ENCODE results near the gene ATP10A.

DNA sequence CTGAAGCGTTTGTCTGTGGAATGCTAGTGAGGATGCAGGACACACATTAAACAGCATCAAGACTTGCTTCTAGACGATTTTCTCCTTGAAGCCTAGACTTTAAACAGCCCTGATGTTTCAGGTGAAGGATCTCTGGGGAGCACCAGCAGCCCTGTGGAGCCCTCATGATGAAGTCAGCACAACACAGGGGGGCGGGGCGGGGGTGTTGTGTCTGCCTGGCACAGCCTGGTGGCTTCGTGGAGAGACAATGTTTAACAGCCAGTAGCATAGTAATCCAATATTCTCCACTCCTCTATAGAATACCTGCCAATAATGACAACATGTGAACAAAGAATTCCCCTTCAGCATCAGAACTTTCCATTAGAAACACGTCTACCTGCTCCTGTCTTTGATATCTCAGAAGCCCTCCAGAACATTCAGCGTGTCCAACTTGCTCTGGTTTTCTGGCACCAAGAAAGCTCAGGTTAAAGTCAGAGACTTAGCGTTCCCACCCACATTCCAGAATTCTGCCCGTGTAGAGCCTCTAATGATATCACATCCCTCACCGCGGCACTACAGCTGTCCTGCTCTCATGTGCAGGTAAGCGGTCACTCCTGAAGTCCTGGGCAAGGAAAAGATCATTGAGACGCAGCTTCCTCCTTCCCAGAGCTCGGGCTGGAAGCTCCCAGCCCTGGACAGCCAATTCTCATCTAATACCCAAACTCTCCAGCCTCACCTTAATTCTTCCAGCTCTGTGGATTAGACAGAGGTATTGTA, 98.0 kb downstream of the ATP10A start:
- TF ChIP-seq, protein P1, sequence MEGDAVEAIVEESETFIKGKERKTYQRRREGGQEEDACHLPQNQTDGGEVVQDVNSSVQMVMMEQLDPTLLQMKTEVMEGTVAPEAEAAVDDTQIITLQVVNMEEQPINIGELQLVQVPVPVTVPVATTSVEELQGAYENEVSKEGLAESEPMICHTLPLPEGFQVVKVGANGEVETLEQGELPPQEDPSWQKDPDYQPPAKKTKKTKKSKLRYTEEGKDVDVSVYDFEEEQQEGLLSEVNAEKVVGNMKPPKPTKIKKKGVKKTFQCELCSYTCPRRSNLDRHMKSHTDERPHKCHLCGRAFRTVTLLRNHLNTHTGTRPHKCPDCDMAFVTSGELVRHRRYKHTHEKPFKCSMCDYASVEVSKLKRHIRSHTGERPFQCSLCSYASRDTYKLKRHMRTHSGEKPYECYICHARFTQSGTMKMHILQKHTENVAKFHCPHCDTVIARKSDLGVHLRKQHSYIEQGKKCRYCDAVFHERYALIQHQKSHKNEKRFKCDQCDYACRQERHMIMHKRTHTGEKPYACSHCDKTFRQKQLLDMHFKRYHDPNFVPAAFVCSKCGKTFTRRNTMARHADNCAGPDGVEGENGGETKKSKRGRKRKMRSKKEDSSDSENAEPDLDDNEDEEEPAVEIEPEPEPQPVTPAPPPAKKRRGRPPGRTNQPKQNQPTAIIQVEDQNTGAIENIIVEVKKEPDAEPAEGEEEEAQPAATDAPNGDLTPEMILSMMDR (conservative IDR thresholded peaks at IDR 0.05): no peak
- no peak for TF ChIP-seq ZFX (IDR thresholded peaks at IDR 0.05)
